MM.1S (cell line): ENCODE measurements around the gene SSH3.

Experiments used
- DNase-seq: peaks from one replicate; pipeline ENCODE4 v3.0.0-alpha.2; 2015
- H2AFZ ChIP-seq: fragments of 300-600 bp; sonication (generic); 2 replicates; pipeline ENCODE4 v1.6.0; 2016; ENCODE audit warnings: antibody characterized with exemption, low read length
- H3F3A ChIP-seq: fragments of 300-600 bp; sonication (generic); 2 replicates; pipeline ENCODE4 v1.6.1; 2016; ENCODE audit warnings: mild to moderate bottlenecking, antibody characterized with exemption, low read length, moderate library complexity, mixed read lengths; ENCODE audit not compliant: insufficient read depth
- H3K27ac ChIP-seq: fragments of 300-600 bp; sonication (generic); 2 replicates; pipeline ENCODE4 v1.5.1; 2016; ENCODE audit warnings: mild to moderate bottlenecking, low read length
- H3K27me3 ChIP-seq: fragments of 300-600 bp; sonication (generic); replicated peaks from 2 replicates; pipeline ENCODE4 v1.6.0; 2016; ENCODE audit warnings: low read length; ENCODE audit not compliant: insufficient read depth
- H3K36me3 ChIP-seq: fragments of 300-600 bp; sonication (generic); replicated peaks from 2 replicates; pipeline ENCODE4 v1.6.1; 2016; ENCODE audit warnings: mild to moderate bottlenecking, low read length, mixed read lengths; ENCODE audit not compliant: insufficient read depth
- H3K4me1 ChIP-seq: fragments of 300-600 bp; sonication (generic); 2 replicates; pipeline ENCODE4 v1.6.1; 2016; ENCODE audit warnings: low read length, mixed read lengths
- H3K4me2 ChIP-seq: fragments of 300-600 bp; sonication (generic); 2 replicates; pipeline ENCODE4 v1.6.0; 2016; ENCODE audit warnings: low read depth, low read length
- H3K4me3 ChIP-seq: fragments of 300-600 bp; sonication (generic); 2 replicates; pipeline ENCODE4 v1.5.1; 2016; ENCODE audit warnings: low read length, mixed read lengths
- H3K79me2 ChIP-seq: fragments of 300-600 bp; sonication (generic); 2 replicates; pipeline ENCODE4 v1.6.1; 2016; ENCODE audit warnings: mixed run types, low read length, mixed read lengths
- H3K9ac ChIP-seq: fragments of 300-600 bp; sonication (generic); 2 replicates; pipeline ENCODE4 v1.6.1; 2016; ENCODE audit warnings: low read length, mixed read lengths
- H3K9me2 ChIP-seq: fragments of 300-600 bp; sonication (generic); replicated peaks from 2 replicates; pipeline ENCODE4 v1.6.1; 2016; ENCODE audit warnings: mild to moderate bottlenecking, low read length, mixed read lengths; ENCODE audit not compliant: insufficient read depth
- H3K9me3 ChIP-seq: fragments of 300-600 bp; sonication (generic); replicated peaks from 2 replicates; pipeline ENCODE4 v1.6.1; 2016; ENCODE audit warnings: mild to moderate bottlenecking, low read length, mixed read lengths; ENCODE audit not compliant: insufficient read depth
- H4K20me1 ChIP-seq: fragments of 300-600 bp; sonication (generic); 2 replicates; pipeline ENCODE4 v1.6.1; 2016; ENCODE audit warnings: mild to moderate bottlenecking, low read length, moderate library complexity, mixed read lengths; ENCODE audit not compliant: insufficient read depth
- EZH2 ChIP-seq: fragments of 300-600 bp; sonication (generic); optimal IDR thresholded peaks from 2 replicates; pipeline ENCODE3; 2017; ENCODE audit warnings: low read depth, mild to moderate bottlenecking, antibody characterized with exemption, low read length, mixed read lengths
- EZH2phosphoT487 ChIP-seq: fragments of 300-600 bp; sonication (generic); IDR thresholded peaks from 2 replicates; pipeline ENCODE4 v1.6.1; 2018; ENCODE audit warnings: antibody characterized with exemption, low read length
- TF ChIP-seq, protein P1 (sequence below): fragments of 300-600 bp; sonication (generic); IDR thresholded peaks from 2 replicates; pipeline ENCODE4 v1.5.1; 2016; ENCODE audit warnings: antibody characterized with exemption, low read length, mixed read lengths

Gene SSH3

DNA sequence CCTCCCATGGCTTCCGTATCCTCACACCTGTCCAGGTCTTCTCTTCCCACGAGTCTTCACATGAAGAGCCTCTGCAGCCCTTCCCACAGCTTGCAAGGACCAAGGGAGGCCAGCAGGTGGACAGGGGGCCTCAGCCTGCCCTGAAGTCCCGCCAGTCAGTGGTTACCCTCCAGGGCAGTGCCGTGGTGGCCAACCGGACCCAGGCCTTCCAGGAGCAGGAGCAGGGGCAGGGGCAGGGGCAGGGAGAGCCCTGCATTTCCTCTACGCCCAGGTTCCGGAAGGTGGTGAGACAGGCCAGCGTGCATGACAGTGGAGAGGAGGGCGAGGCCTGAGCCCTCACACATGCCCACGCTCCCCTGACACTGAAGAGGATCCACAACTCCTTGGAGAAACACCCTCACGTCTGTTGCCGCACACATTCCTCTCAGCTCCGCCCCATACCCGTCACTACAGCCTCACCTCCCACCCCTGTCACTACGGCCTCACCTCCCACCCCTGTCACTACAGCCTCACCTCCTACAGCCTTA, 8.3 kb downstream of the SSH3 start:
- H3F3A ChIP-seq, result no peaks in the 10 kb centered on the region; the same call in 1 of the 2 replicates
- TF ChIP-seq EZH2, result no peak
- no peak for TF ChIP-seq EZH2phosphoT487
- TF ChIP-seq, protein P1, sequence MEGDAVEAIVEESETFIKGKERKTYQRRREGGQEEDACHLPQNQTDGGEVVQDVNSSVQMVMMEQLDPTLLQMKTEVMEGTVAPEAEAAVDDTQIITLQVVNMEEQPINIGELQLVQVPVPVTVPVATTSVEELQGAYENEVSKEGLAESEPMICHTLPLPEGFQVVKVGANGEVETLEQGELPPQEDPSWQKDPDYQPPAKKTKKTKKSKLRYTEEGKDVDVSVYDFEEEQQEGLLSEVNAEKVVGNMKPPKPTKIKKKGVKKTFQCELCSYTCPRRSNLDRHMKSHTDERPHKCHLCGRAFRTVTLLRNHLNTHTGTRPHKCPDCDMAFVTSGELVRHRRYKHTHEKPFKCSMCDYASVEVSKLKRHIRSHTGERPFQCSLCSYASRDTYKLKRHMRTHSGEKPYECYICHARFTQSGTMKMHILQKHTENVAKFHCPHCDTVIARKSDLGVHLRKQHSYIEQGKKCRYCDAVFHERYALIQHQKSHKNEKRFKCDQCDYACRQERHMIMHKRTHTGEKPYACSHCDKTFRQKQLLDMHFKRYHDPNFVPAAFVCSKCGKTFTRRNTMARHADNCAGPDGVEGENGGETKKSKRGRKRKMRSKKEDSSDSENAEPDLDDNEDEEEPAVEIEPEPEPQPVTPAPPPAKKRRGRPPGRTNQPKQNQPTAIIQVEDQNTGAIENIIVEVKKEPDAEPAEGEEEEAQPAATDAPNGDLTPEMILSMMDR, result no peak
- H3K79me2 ChIP-seq, result no peaks in the 10 kb centered on the region
- H2AFZ ChIP-seq, result no peak overlapping the region
- H3K27me3 ChIP-seq, result no peaks in the 10 kb centered on the region
- DNase-seq, result no peak
- H3K4me3 ChIP-seq, result no peak overlapping the region
- no peak overlapping the region for H3K4me2 ChIP-seq
- H3K9me3 ChIP-seq, result no peaks in the 10 kb centered on the region
- no peaks in the 10 kb centered on the region for H4K20me1 ChIP-seq
- no peak overlapping the region for H3K27ac ChIP-seq
- H3K36me3 ChIP-seq, result no peaks in the 10 kb centered on the region
- H3K4me1 ChIP-seq, result no peaks in the 10 kb centered on the region
- H3K9me2 ChIP-seq, result no peaks in the 10 kb centered on the region
- no peak overlapping the region for H3K9ac ChIP-seq

DNA sequence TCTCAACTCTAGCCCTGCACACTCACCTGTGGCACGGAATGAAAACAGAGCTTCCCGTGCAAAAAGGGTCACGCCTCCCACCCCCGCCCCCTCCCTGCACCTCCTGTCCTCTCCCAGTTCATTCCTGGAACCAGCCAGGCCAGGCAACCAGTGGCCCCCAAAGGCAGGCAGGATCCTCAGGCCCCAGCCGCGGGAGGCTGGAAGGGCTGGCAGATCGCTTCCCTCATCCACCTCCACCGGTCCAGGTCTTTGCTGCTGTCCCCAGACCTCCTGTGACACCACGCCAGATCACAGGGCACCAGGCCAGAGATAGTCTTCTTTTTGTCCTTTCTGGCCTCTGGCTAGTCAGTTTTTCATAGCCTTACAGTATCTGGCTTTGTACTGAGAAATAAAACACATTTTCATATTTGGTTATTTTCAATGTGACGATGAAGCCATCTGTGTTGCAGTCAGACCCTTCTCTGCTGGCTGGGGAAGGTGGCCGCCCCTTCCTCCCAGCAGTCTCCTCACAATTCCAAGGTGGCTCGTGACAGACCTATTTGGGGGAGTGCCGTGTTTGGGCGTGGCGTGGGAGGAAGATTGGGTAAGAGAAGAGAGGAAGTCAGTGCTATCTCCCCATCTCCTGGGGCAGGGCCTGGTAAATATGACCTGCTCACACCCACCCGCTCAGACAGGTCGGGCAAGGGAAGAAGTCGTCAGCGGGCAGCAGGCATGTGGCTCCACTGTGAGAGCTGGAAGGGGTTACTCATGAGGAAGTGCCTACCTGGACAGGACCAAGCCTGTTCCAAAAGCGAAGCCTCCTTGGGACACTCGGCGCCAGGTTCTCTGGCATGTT, 9.1 kb downstream of the SSH3 start:
- Histone ChIP-seq H3K36me3 (no peaks in the 10 kb centered on the region), H3K27me3 (no peaks in the 10 kb centered on the region), H3K9me2 (no peaks in the 10 kb centered on the region), H3K4me1 (no peaks in the 10 kb centered on the region), H3K4me2 (no peak overlapping the region), H3K9ac (no peak overlapping the region), H3K4me3 (no peak overlapping the region), H3F3A (peaks cover 6% of the 10 kb centered on the region), H3K79me2 (no peaks in the 10 kb centered on the region), H4K20me1 (no peaks in the 10 kb centered on the region), H2AFZ (no peak overlapping the region), H3K27ac (no peak overlapping the region), H3K9me3 (no peaks in the 10 kb centered on the region)
- TF ChIP-seq, protein P1, result no peak
- TF ChIP-seq EZH2, result no peak
- TF ChIP-seq EZH2phosphoT487, result no peak
- DNase-seq, result no peak

DNA sequence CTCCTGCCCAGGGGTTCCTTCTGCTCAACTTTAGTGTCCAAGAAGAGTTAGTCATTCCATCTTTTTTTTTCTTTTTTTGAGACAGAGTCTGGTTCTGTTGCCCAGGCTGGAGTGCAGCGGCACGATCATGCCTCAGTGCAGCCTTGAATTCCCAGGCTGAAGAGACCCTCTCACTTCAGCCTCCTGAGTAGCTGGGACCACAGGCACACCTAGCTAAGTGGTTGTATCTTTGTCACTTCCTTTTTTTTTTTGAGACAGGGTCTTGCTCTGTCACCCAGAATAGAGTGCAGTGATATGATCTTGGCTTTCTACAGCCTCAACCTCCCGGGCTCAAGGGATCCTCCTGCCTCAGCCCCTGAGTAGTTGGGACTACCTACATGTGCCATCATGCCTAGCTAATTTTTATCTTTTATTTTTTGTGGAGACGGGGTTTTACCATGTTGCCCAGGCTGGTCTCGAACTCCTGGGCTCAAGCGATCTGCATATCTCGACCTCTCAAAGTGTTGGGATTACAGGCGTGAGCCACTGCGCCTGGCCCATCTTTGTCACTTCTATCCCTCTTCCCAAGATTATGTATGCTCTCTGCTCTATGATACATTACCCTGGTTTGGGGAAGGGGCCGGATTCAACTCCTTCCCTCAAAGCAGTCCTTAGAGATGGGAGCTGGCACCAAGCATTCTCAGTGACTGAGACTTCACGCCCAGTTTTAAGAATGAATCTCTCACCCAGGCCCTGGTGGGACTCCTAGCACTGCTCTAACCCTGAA, 10.0 kb downstream of the SSH3 start:
- H3K4me1 ChIP-seq, result 0 out of 2 replicates have a peak, but pooled peaks cover under 1% of the 10 kb centered on the region
- no peaks in the 10 kb centered on the region for H3K36me3 ChIP-seq
- H3K9me2 ChIP-seq, result no peaks in the 10 kb centered on the region
- H4K20me1 ChIP-seq, result no peaks in the 10 kb centered on the region
- no peak for DNase-seq
- TF ChIP-seq EZH2phosphoT487 (no peak), EZH2 (no peak)
- TF ChIP-seq, protein P1, result no peak
- no peak overlapping the region for H3K27ac ChIP-seq
- no peaks in the 10 kb centered on the region for H3K9me3 ChIP-seq
- H3K79me2 ChIP-seq, result no peaks in the 10 kb centered on the region
- H3K27me3 ChIP-seq, result no peaks in the 10 kb centered on the region
- peaks cover 8% of the 10 kb centered on the region for H3F3A ChIP-seq
- no peak overlapping the region for H3K9ac ChIP-seq
- no peak overlapping the region for H3K4me3 ChIP-seq
- no peak overlapping the region for H2AFZ ChIP-seq
- H3K4me2 ChIP-seq, result no peak overlapping the region
